Measurements from ENCODE around the gene WSB1.

GRCh38 chr17:27319541-27320221 is 25.8 kb downstream of the WSB1 start:
- TF ChIP-seq CTCF (IDR thresholded peaks at IDR 0.05; ENCODE audit: low read length) (no peak), EZH2 (IDR thresholded peaks at IDR 0.05; ENCODE audit: borderline replicate concordance, low read length) (no peak)
